Measurements from ENCODE around the gene TMBIM1.

The TMBIM1 gene

DNA sequence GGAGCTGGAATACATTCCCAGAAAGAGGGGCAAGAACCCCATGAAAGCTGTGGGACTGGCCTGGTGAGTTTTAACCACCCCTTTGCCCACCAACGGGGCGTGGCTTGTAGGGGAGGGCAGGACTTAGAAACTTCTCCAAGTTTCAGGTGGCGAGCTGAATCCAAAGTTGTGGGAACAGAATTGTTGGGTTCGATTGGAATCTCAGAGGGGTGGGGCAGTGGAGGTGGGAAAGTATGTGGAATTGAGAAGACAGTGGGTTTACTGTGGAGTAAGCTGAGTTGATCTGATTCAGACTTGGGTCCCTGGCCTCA, 20.9 kb downstream of the TMBIM1 start:
- no peak for DNase-seq

DNA sequence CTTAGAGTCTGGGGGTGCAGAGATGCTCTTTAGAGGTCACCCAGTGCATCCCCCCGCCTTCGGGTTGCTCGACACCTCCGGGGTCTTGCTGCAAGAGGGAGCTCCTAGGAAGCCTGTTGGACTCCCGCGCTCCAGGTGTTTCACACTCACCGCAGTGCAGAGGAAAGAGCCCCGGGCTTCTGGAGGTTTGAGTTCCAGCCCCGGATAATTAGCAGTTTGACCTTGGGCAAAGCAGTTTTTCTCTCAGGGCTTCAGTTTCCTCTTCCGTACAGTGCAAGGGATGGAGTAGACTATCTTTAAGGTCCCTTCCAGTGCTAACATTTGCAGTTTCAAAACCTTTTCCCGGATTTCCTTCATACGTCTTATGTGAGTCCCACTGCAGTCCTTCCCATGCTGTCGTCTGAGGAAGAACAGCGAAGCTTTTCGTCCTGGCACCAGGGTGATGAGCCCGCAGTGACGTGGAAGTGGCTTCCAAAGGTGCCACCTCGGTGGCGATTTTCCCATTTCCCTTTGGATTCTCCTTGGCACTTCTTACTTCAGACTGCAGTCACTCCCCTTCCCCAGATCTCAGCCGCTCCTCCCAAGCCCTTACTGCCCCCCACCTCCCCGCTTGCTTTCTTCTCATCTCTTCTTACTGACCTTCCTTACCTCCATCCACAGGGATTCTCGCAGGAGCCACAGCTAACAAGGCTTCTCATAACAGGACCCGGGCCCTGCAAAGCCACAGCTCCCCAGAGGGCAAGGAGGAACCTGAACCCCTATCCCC, 21.4 kb downstream of the TMBIM1 start:
- no peak for DNase-seq

DNA sequence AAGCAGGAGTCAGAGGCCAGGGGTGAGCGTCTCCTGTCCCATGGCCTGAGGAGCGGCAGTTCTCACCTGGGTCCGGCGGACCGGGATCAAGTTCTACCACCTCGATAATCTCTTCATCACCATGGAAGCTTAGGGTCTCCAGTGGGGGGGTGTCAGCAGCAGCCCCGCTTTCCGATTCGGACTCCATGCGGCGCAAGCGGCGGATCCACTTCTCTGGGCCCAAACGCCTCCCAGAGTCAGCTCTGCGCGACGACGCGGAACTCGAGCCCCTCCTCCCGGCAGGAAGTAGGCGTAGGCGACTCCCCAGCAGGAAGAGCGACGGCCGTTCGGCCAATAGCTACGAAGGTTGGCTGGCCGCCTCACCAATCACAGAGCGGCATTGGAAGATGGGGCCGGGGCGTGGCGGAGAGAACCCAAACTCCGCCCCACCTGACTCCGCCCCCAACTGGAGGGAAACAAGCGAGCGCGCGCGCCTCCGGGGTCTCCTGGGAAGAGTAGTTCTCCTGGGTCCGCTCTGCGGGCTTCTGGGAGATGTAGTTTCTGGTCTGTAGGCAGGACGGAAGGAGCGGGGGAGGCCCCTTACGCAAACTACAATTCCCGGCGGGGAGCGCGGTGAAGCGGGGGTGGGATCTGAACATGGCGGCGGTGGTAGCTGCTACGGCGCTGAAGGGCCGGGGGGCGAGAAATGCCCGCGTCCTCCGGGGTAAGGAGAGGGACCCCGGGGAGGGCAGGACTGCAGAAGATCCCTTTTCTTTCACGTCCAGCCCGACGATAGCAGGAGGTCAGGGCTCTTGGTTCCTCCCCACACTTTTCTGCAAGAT, 22.2 kb downstream of the TMBIM1 start, which contains the start of the genes AAMP and PNKD:
Gene AAMP (minus strand): TSS at position 238 of the 821 bp plus-strand sequence. CDS start 51 bp downstream, at position 187.
Gene PNKD (plus strand): TSS at position 620 of the 821 bp plus-strand sequence. CDS start 17 bp downstream, at position 637.
- DNase-seq = peak; percentile 99

DNA sequence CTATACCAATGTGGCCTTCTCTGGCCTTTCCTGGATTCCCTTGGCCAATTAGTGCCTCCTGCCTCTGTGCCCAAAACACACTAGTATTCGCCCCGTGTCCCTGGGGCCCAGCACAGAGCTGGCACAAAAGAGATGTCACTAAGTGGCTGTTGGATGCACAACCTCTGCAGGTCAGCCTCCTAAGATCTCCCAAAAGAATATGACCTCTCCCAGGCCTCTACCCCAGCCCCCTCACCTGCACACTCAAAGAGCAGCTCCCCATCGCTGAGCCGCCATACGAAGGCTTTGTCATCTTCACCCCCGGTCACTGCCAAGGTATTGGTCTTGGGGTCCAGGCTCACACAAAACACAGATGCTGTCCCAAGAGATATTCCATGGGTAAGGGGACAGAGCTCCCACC, 25.0 kb downstream of the TMBIM1 start:
- DNase-seq = no peak

DNA sequence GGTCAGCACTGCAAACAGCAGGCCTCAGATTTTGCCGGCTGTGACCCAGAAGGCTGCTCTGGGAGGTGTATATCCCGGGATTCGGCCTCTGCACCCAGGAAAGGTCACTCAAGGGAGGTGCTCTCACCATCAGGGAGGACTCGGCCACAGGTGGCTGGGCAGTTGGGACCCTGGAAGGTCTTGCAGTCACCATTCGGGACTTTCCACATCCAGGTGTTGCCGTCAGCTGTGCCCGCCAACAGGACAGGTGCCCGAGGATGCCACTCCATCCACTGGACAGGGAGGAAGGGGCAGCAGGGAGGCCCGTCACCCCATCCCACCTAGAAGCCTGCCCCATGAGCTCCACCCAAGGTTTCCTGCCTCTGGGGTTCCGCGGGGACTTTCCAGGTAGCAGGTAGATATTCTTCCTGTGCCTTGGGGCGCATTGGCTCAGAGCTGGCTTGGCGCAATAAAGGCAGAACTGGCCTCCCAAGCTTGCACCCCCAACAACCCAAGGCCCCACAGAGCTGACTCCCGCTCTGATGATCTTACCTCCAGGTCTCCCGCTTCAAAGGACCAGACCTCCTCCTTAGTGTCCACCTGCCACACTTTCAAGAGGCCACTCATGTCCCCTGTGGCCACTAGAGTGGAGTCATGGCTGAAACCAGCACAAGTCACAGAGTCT, 25.9 kb downstream of the TMBIM1 start:
- DNase-seq = no peak

DNA sequence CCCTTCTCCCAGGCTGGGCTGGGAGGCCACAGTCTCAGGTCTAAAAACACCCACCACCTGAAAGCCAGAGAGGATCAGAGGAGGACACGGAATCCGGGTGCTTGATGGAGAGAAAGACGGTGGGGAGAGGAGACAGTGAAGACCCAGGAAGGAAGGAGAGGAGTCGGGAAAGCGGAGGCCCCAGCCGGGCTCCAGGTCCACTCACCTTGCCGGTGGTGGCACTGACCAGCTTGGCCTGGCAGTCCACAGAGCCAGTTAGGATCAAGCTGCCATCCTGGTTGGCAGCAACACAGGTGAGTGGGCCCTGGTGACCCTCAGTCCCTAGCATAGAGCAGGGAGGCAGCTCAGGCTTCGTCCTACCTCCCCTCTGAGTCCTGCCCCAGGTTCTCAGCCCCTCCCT, 26.7 kb downstream of the TMBIM1 start:
- DNase-seq = no peak

DNA sequence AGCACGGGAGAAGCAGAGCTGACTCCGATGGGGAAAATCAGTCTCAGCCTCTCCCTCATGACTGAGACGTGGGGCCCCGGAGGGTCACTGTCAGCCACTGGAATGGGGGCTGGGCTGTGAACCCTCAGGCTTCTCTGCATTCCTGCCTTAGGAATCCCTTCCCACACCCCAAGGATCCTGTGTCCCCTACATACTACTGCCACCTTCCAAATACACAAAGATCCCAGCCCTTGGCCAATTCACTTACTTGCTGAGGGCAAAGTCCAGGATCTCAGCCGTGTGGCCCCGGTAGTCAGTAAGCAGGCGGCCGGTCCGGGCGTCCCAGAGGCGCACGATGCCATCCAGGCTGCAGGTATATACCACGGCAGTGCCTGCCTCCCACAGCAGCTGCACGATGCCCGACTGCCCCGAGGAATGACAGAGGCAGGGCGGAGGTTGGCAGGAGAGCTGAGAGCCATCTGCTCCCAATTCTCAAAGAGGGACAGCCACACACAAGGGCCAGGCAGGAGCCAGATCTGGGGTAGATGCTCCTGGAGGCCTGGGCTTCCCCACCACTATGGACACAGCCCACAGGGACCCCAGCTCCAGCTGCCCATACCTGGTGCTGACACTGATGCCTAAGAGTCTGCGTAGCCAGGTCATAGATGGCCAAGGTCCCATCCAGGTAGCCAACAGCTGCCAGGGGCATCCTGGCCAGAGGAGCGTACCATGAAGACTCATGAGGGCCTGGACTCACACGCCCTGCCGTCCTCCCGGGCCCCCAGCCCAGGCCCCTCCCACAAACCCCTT, 27.3 kb downstream of the TMBIM1 start:
- DNase-seq = no peak

DNA sequence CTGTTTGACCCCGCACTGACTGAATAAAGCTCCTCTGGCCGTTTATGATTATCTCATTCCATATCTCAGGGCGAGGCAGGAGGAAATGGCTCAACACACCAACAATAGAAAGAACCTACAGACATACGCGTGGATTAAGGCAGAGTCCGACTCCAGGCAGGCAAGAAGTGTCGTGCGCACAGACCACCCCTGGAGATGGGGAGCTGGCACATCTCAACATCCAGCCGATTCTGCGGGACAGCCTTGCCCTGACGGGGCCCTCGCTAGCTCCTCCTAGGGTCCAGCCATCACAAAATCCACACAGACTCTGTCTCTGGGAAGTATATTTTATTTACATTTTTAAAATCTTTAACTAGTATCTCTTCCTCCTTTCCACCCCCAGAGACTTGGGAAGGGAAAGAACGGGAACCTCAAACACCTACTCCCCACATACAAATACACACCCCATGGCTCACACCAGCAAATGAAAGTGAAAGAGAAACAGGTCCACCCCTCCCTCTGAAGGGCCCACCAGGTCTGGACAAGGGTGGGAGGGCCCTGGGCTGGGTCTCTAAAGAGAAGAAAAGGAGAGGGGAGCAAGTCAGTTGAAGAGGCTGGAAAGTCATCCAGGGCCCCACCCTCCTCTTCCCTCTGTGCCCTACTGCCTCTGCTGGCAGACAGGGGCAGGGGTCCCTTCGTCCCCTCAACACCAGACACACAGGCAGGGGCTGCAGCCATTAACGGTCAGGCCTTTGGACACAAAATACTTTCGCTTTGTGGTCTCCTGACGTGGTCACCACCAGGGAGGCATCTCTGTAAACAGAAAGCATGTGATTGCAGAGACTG, 28.3 kb downstream of the TMBIM1 start:
- DNase-seq = no peak

DNA sequence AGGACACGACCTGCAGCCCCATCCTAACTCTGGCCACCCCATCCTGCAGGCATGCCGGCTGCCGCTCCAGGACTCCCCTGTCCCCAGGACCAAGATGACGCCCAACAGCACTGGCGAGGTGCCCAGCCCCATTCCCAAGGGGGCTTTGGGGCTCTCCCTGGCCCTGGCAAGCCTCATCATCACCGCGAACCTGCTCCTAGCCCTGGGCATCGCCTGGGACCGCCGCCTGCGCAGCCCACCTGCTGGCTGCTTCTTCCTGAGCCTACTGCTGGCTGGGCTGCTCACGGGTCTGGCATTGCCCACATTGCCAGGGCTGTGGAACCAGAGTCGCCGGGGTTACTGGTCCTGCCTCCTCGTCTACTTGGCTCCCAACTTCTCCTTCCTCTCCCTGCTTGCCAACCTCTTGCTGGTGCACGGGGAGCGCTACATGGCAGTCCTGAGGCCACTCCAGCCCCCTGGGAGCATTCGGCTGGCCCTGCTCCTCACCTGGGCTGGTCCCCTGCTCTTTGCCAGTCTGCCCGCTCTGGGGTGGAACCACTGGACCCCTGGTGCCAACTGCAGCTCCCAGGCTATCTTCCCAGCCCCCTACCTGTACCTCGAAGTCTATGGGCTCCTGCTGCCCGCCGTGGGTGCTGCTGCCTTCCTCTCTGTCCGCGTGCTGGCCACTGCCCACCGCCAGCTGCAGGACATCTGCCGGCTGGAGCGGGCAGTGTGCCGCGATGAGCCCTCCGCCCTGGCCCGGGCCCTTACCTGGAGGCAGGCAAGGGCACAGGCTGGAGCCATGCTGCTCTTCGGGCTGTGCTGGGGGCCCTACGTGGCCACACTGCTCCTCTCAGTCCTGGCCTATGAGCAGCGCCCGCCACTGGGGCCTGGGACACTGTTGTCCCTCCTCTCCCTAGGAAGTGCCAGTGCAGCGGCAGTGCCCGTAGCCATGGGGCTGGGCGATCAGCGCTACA, 29.4 kb downstream of the TMBIM1 start:
- DNase-seq = no peak

DNA sequence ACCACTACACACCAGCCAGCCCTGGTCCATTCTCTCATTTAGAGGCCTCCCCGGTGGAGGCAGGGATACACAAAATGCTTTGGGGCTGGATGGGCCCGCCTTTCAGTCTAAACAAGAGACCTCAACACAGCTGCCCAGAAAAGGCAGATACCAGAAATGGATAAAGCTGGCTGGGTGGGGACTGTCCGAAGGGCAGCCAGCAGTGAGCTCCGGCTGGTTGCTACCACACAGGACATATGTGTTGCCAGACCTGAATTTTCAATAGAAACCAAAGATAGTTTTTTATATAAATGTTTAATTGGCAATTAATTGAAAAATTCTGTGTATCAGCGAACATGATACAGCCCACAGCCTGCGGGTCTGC, 30.1 kb downstream of the TMBIM1 start:
- DNase-seq = no peak

DNA sequence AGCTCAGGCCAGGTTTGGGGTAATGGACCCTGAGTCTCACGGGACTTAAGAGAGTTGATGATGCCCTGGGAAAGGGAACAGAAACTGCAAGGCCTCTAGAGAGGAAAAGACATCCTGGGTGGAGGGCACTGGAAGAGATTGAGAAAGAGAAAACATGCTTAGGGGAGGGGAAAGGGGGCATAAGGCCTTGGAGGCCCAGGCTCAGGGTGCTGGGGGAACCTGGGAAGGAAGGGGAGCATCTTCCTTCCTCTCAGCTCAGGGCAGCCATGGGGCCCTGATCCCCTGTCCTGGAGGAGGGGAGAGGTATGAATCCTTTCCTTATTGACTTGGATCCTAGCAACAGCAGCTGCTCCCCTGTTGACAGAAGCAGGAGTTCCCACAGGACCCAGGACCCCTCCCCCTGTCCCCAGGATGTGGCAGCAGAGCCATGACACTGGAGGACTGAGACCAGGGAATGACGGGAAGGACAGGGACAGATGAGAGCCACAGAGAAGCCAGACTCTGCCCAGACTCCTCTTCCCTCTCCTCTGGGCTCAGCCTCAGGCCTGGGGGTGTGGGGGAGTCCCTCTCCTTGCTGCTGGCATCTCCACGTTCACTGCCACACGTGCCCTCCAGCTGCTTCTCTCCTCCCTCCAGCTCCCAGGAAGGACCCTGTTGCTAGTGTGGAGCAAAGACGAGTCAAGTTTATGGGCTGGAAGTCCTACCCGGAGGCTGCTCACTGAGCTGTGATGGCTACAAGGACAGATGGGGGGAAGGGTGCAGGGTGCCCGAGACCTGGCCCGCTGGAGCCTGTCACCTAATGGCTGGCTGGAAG, 30.7 kb downstream of the TMBIM1 start:
- DNase-seq = no peak

DNA sequence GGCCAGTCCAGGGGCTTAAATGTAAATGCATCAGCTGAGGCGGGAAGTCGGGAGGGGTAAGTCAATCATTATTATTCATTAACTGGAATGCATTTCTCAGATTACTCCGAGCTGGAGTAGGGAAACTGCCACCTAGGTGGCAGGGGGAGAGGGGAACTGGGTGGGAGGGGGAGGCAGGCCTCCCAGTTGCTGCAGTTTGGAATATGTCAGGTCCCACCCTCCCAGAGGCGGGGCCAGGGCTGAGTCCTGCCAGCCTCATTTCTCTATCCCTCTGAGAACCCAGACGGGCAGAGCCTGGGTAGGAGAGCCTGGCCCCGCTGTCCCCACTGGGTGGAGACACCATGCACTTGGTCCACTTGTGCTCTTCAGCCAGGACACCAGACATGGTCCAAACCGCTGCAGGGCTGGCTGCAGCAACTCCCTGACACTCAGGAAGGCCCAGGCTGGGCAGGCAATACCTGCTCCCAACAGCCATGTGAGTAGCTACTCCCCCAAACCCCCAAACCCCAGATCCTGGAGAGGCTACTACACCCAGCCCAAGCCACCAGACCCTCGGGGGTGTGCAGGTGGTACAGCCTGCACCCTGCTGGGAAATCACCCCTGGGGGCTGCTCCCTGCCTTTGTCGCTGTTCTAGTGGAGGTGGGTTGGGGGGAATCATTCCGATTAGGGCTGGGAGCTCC, 31.4 kb downstream of the TMBIM1 start, which contains the start of gene GPBAR1:
Gene GPBAR1 (plus strand): TSS at position 274 of the 681 bp plus-strand sequence. CDS start 1,710 bp downstream, outside the sequence.
- DNase-seq = no peak

DNA sequence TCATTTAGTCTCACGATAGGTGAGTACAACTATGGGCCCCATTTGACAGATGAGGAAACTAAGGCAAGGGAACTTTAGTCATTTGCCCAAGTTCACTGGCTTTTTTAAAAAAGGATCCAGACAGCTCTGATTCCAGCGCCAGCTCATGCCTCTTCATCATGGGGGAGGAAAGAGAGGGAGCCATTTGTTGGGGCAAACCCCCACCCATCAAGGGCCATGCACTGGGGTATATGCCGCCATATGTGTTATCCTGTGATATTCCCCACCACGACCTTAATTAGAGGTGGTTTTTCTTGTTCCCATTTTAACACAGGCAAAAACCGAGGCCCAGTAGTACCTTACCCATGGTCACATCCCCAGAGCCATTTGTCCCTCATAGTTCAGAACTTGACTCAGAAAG, 32.1 kb downstream of the TMBIM1 start:
- no peak for DNase-seq

DNA sequence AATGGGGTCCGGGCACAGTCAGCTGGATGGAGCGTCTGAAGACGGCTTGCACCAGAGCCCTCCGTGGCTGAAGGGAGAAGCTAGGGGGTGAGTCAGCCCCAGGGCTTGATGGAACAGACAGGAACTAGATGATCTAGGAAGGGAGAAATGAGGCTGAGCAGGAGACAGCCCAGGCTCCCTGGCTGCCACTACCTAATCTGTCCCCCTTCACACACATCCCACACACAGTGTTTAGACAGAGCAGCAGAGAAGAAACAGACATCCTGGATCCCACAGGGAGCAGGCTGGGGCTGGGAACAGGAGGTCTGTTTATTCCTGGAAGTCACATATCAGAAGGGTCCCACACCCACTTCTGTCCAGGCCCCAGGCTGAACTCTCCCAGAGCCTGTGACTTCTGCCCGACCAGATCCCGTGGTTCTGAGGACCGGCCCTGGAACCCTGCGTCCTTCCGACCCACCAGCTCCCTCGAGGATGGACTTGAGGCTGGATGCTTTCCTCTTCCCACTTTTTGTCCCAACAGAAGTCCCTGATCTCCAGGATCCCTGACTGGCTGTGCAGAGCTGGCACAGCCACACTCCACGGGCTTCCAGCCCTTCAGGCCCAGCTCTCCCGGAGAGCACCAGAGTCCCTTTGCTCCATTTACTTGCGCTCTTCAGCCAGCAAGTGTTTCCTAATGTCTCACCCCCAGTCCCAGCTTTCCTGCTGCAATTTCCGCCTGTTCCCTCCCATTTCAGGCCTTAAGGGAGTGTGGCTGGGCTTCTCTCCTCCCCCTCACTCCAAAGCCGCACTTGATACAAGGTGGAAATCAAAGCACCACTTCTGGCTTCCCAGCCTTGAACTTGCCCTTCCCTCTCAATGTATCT, 33.0 kb downstream of the TMBIM1 start:
- DNase-seq = no peak

DNA sequence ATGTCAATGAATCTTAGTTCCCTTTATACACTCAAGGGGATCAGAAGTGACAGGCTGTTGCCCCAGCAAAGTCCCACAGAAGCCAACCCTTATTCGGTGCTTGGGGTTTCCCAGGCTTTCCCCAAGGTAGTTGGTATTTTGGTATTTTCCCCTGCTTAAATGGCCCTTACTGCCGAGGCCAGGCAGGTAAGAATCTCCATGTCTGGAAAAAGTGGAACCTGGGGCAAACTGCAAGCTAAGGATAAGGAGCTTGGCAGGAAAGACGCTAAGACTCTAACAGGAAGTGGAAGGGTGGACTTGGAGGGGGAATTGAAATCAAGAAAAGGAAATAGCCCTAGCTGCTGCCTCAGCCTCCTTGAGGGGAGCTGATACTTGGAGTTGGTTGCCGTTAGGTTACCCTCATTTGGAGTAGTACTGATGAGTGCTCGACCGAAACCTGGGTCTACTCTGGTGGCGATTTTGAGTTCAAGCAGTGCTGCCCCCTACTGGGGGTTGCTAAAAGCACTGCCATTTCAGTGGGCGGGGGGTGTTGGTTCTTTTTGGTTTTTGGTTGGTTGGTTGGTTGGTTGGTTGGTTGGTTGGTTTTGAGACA, 34.8 kb downstream of the TMBIM1 start:
- no peak for DNase-seq

DNA sequence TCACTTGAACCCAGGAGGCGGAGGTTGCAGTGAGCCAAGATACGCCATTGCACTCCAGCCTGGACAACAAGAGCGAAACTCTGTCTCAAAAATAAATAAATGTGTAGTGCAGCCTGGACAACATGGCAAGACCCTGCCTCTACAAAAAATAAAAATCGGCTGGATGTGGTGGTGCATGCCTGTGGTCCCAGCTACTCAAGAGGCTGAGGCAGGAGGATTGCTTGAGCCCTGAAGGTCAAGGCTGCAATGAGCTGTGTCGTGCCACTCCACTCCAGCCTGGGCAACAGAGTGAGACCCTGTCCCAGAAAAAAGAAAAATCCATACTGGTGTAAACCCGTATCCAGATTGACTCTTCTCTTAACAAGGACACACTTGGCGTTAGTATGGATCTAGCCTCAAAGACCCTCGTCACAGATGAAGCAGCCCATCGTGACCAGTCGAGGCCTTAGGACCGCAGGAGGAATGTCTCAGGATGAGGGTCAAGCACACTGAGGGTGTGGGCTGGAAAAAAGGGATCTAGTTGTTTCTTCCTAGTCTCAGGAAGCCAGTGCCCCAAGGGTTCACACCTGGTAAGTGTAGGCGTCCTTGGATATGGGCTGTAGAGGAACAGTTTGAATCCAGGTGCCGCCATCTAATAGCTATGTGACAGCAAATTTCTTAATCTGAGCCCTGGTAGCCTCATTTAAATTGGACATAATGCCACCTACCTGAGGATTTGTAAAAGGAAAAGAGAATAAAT, 35.5 kb downstream of the TMBIM1 start:
- no peak for DNase-seq

DNA sequence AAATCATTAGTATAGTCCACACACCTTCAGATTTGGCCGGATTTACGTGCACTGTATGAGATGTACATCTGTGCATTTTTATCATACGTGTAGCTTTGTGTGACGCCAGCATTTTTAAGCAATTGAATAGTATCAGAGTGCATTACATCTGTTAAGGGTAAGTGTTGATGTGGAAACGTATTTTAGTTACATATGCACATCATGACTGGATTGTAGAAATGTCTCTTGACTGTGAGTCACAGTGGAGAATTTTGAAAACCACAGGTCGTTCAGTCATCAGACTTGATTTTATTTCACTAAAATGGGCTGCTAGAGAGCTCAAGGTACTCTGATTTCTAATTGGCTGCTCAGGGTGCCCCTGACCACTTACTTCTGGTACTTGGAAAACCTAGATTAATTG, 36.9 kb downstream of the TMBIM1 start:
- DNase-seq = no peak

Measured in NCI-H774 (cell line).